H9 (cell line): ENCODE measurements around the gene TGM2. TPM values are rescaled to one million over a fixed set of nuclear protein-coding genes. Genes with fewer than 3 reads are reported as not detected.

Experiments used
- DNase-seq: peaks from one replicate; pipeline ENCODE4 v3.0.0-alpha.2; 2017
- H2AFZ ChIP-seq: one replicate; pipeline ENCODE4 v1.6.1; 2013; ENCODE audit warnings: mild to moderate bottlenecking, low read length, control low read depth, moderate library complexity
- H2AK5ac ChIP-seq: 2 replicates; pipeline ENCODE4 v1.6.1; 2013; ENCODE audit warnings: low read length, control low read depth, mixed read lengths; ENCODE audit not compliant: insufficient read length
- H2BK120ac ChIP-seq: one replicate; pipeline ENCODE4 v1.6.1; 2013; ENCODE audit warnings: low read depth, mild to moderate bottlenecking, low read length, control low read depth, inconsistent platforms; ENCODE audit not compliant: poor library complexity, severe bottlenecking
- H2BK12ac ChIP-seq: 2 replicates; pipeline ENCODE4 v1.6.1; 2013; ENCODE audit warnings: low read length, control low read depth, mixed read lengths, low read depth; ENCODE audit not compliant: insufficient read length
- H2BK15ac ChIP-seq: 2 replicates; pipeline ENCODE4 v1.6.1; 2013; ENCODE audit warnings: low read depth, low read length, control low read depth
- H2BK20ac ChIP-seq: one replicate; pipeline ENCODE4 v1.6.1; 2013; ENCODE audit warnings: low read depth, mild to moderate bottlenecking, low read length, control low read depth, inconsistent platforms; ENCODE audit not compliant: poor library complexity, severe bottlenecking
- H2BK5ac ChIP-seq: 2 replicates; pipeline ENCODE4 v1.6.1; 2013; ENCODE audit warnings: low read length, control low read depth, mixed read lengths; ENCODE audit not compliant: insufficient read length
- H3K14ac ChIP-seq: 2 replicates; pipeline ENCODE4 v1.6.1; 2013; ENCODE audit warnings: low read length, control low read depth; ENCODE audit not compliant: insufficient read depth
- H3K18ac ChIP-seq: 2 replicates; pipeline ENCODE4 v1.6.1; 2013; ENCODE audit warnings: low read depth, mild to moderate bottlenecking, mixed read lengths, low read length, control low read depth; ENCODE audit not compliant: insufficient read length
- H3K23ac ChIP-seq: 2 replicates; pipeline ENCODE4 v1.6.1; 2013; ENCODE audit warnings: low read length, control low read depth, mixed read lengths, low read depth; ENCODE audit not compliant: insufficient read length
- H3K23me2 ChIP-seq: 2 replicates; pipeline ENCODE4 v1.6.1; 2013; ENCODE audit warnings: low read depth, mild to moderate bottlenecking, mixed read lengths, low read length, control low read depth; ENCODE audit not compliant: insufficient read length, poor library complexity, severe bottlenecking
- H3K27ac ChIP-seq: 2 replicates; pipeline ENCODE4 v1.5.1; 2013; ENCODE audit warnings: low read length, control low read depth, mixed read lengths, low read depth; ENCODE audit not compliant: insufficient read length
- H3K27me3 ChIP-seq: 2 replicates; pipeline ENCODE4 v1.6.1; 2013; ENCODE audit warnings: low read length, control low read depth, inconsistent platforms; ENCODE audit not compliant: insufficient read depth
- H3K4ac ChIP-seq: 2 replicates; pipeline ENCODE4 v1.6.1; 2013; ENCODE audit warnings: low read depth, mild to moderate bottlenecking, control low read depth, inconsistent platforms, low read length, moderate library complexity
- H3K4me1 ChIP-seq: 2 replicates; pipeline ENCODE4 v1.6.1; 2013; ENCODE audit warnings: low read length, control low read depth, inconsistent platforms; ENCODE audit not compliant: insufficient read depth
- H3K4me2 ChIP-seq: 2 replicates; pipeline ENCODE4 v1.6.1; 2013; ENCODE audit warnings: low read length, control low read depth, mixed read lengths; ENCODE audit not compliant: insufficient read length, insufficient read depth
- H3K56ac ChIP-seq: 2 replicates; pipeline ENCODE4 v1.6.1; 2013; ENCODE audit warnings: low read depth, mild to moderate bottlenecking, mixed read lengths, low read length, control low read depth; ENCODE audit not compliant: insufficient read length
- H3K79me1 ChIP-seq: 2 replicates; pipeline ENCODE4 v1.6.1; 2013; ENCODE audit warnings: low read depth, mild to moderate bottlenecking, moderate library complexity, low read length, control low read depth, inconsistent platforms; ENCODE audit not compliant: insufficient read depth, poor library complexity, severe bottlenecking
- H3K79me2 ChIP-seq: 2 replicates; pipeline ENCODE4 v1.6.1; 2013; ENCODE audit warnings: low read length, control low read depth, inconsistent platforms; ENCODE audit not compliant: insufficient read depth
- H3K9ac ChIP-seq: 2 replicates; pipeline ENCODE4 v1.6.1; 2013; ENCODE audit warnings: low read length, control low read depth, mixed read lengths; ENCODE audit not compliant: insufficient read length; ENCODE audit errors: extremely low read depth
- H3K9me3 ChIP-seq: one replicate; pipeline ENCODE4 v1.6.1; 2013; ENCODE audit warnings: low read depth, low read length, inconsistent platforms; ENCODE audit not compliant: control insufficient read depth
- H3T11ph ChIP-seq: one replicate; pipeline ENCODE4 v1.6.1; 2013; ENCODE audit warnings: mild to moderate bottlenecking, low read length, control low read depth, inconsistent platforms
- H4K20me1 ChIP-seq: one replicate; pipeline ENCODE4 v1.6.1; 2013; ENCODE audit not compliant: control insufficient read depth, insufficient read length, insufficient read depth
- H4K5ac ChIP-seq: 2 replicates; pipeline ENCODE4 v1.6.1; 2013; ENCODE audit warnings: low read depth, mild to moderate bottlenecking, mixed read lengths, low read length, control low read depth; ENCODE audit not compliant: insufficient read length
- H4K8ac ChIP-seq: replicated peaks from 2 replicates; pipeline ENCODE4 v1.6.1; 2013; ENCODE audit warnings: low read length, control low read depth, mixed read lengths, low read depth; ENCODE audit not compliant: insufficient read length
- H4K91ac ChIP-seq: 2 replicates; pipeline ENCODE4 v1.6.1; 2013; ENCODE audit warnings: low read depth, mild to moderate bottlenecking, moderate library complexity, mixed read lengths, low read length, control low read depth; ENCODE audit not compliant: insufficient read length
- H3K27ac Mint-ChIP-seq, 3 experiments: 2 replicates in 2 of 3; 3 replicates in 1 of 3; pipeline ENCODE4 v1.8.0; 2020 to 2021; ENCODE audit warnings: mixed read lengths in 3 of 3, mild to moderate bottlenecking in 1 of 3, moderate library complexity in 1 of 3
- H3K27me3 Mint-ChIP-seq: 2 replicates; pipeline ENCODE4 v1.8.0; 2021; ENCODE audit warnings: low read depth, mild to moderate bottlenecking, moderate library complexity, mixed read lengths
- H3K36me3 Mint-ChIP-seq, 3 experiments: 2 replicates in 2 of 3; 3 replicates in 1 of 3; pipeline ENCODE4 v1.8.0; 2020 to 2021; ENCODE audit warnings: low read depth in 3 of 3, mixed read lengths in 3 of 3; ENCODE audit not compliant: insufficient read depth in 1 of 3
- H3K4me1 Mint-ChIP-seq, 2 experiments: 2 replicates each; pipeline ENCODE4 v1.8.0; 2020; ENCODE audit warnings: mixed read lengths in 2 of 2
- H3K4me3 Mint-ChIP-seq, 2 experiments: 2 replicates in 1 of 2; 3 replicates in 1 of 2; pipeline ENCODE4 v1.8.0; 2020 to 2021; ENCODE audit warnings: mild to moderate bottlenecking in 2 of 2, mixed read lengths in 2 of 2, moderate library complexity in 1 of 2
- H3K9me3 Mint-ChIP-seq, 2 experiments: 2 replicates in 1 of 2; 3 replicates in 1 of 2; pipeline ENCODE4 v1.8.0; 2020; ENCODE audit warnings: mild to moderate bottlenecking in 2 of 2, mixed read lengths in 2 of 2, moderate library complexity in 1 of 2
- WGBS: extraction: QIAGEN DNeasy Blood & Tissue Kit; methylation state at CpG from one replicate; pipeline ENCODE4 v1.1.7; 2013; ENCODE audit warnings: missing lambda C conversion rate, low lambda C conversion rate, mixed read lengths; ENCODE audit not compliant: insufficient read length; ENCODE audit errors: extremely low coverage; 5-methylcytosine and 5-hydroxymethylcytosine counted together
- total RNA-seq: library from RNA; stranded (reverse); gene quantifications from 2 replicates; pipeline ENCODE4 v1.2.1, GENCODE V29; 2021
- TF ChIP-seq, protein P1 (sequence below): fragments of 200-600 bp; sonication (generic); conservative IDR thresholded peaks from 3 replicates; pipeline ENCODE4 v1.8.0; 2021; ENCODE audit warnings: antibody characterized with exemption, mild to moderate bottlenecking

Gene TGM2
- total RNA-seq, 1 experiment from 2014 or later = 1.1 TPM

DNA sequence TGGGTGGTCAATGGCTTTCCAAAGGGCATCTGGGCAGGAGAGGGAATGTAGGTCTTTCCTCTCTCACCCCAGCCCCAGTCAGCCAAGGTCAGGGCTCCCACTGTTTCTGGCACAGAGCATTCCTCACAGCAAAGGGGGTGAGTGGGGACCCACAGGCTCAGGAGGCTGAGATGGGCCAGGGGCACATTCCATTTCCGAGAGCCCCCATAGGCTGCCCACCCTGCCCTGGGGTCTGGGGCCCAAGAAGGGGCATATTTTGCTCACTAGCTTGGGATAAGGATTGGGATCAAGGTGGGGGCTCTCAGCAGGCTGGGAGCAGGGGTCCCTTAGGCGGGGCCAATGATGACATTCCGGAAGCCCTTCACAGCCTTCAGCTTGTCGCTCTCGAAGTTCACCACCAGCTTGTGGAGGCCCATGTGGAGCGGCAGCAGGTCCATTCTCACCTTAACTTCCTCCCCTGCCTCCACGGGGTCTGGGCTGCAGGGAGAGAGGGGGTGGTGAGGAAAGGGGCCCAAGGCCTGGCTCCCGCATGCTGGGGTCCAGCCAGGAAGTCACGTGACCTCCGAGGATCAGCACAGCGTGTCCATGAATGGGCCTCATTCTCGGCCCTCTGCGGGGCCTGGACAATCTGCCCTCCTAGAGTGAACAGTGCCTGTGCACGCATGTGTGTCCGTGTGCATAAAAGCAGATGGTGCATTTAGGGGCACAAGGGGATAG lies 35.0 kb downstream of the TGM2 start:
- H4K5ac ChIP-seq = no peak overlapping the region
- no peak overlapping the region for H2BK120ac ChIP-seq
- H3K14ac ChIP-seq = no peak overlapping the region
- no peak overlapping the region for H2AK5ac ChIP-seq
- no peak overlapping the region for H3K27ac ChIP-seq
- H2BK12ac ChIP-seq = no peak overlapping the region
- H3K9ac ChIP-seq = no peak overlapping the region
- no peak overlapping the region for H3K4me2 ChIP-seq
- no peak overlapping the region for H2BK5ac ChIP-seq
- H3K4me3 Mint-ChIP-seq = no peak overlapping the region
- no peak overlapping the region for H3K4ac ChIP-seq
- peaks cover 3 to 7% of the 10 kb centered on the region in 2 experiments for H3K4me1 Mint-ChIP-seq
- no peak overlapping the region for H3K23ac ChIP-seq
- H3K4me1 ChIP-seq = no peaks in the 10 kb centered on the region
- H3K27me3 Mint-ChIP-seq = no peaks in the 10 kb centered on the region; the same call in none of the 2 replicates
- H4K20me1 ChIP-seq = no peaks in the 10 kb centered on the region
- no peaks in the 10 kb centered on the region for H3K9me3 ChIP-seq
- no peak overlapping the region for H2BK15ac ChIP-seq
- H3K56ac ChIP-seq = no peak overlapping the region
- no peak overlapping the region for H3T11ph ChIP-seq
- no peak overlapping the region for H2AFZ ChIP-seq
- H3K79me2 ChIP-seq = no peaks in the 10 kb centered on the region
- H4K91ac ChIP-seq = no peak overlapping the region
- no peak for DNase-seq
- H3K36me3 Mint-ChIP-seq = no peaks in the 10 kb centered on the region
- no peak overlapping the region for H3K18ac ChIP-seq
- H3K79me1 ChIP-seq = no peaks in the 10 kb centered on the region
- no peak overlapping the region for H3K27ac Mint-ChIP-seq
- H3K9me3 Mint-ChIP-seq = no peaks in the 10 kb centered on the region
- no peak overlapping the region for H4K8ac ChIP-seq
- TF ChIP-seq, protein P1, sequence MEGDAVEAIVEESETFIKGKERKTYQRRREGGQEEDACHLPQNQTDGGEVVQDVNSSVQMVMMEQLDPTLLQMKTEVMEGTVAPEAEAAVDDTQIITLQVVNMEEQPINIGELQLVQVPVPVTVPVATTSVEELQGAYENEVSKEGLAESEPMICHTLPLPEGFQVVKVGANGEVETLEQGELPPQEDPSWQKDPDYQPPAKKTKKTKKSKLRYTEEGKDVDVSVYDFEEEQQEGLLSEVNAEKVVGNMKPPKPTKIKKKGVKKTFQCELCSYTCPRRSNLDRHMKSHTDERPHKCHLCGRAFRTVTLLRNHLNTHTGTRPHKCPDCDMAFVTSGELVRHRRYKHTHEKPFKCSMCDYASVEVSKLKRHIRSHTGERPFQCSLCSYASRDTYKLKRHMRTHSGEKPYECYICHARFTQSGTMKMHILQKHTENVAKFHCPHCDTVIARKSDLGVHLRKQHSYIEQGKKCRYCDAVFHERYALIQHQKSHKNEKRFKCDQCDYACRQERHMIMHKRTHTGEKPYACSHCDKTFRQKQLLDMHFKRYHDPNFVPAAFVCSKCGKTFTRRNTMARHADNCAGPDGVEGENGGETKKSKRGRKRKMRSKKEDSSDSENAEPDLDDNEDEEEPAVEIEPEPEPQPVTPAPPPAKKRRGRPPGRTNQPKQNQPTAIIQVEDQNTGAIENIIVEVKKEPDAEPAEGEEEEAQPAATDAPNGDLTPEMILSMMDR = no peak
- H2BK20ac ChIP-seq = no peak overlapping the region
- WGBS = no CpG with 5 or more reads among the region's 15 CpGs
- H3K27me3 ChIP-seq = no peaks in the 10 kb centered on the region
- no peaks in the 10 kb centered on the region for H3K23me2 ChIP-seq
